Panc1 (cell line): Measurements from ENCODE around the gene SPP1. TPM values are rescaled to one million over a fixed set of nuclear protein-coding genes. Genes with fewer than 3 reads are reported as not detected.

Experiments used
- ATAC-seq: fragments of 200-7000 bp; cut with Tn5 transposase; 2 replicates; pipeline ENCODE4 v1.9.1; 2020; ENCODE audit warnings: mild to moderate bottlenecking, moderate library complexity
- BruUV-seq: library from RNA; stranded (reverse); fragments of 400-500 nt; replicated peaks from 2 replicates; lab custom pipeline; 2021; lab: Mats Ljungman, UMichigan
- CTCF ChIA-PET: fragments of 300-600 bp; sonication (Branson Sonifier 250); formaldehyde crosslinking; loops from one replicate; lab custom pipeline; 2022; ENCODE audit warnings: antibody characterized with exemption; lab: Charles Lee
- POLR2A ChIA-PET: fragments of 300-600 bp; sonication (Branson Sonifier 250); formaldehyde crosslinking; loops from one replicate; lab custom pipeline; 2022; ENCODE audit warnings: antibody characterized with exemption; lab: Charles Lee
- DNase-seq: peaks from one replicate; pipeline ENCODE4 v3.0.0-alpha.2; 2010; ENCODE audit warnings: low read depth, low spot score
- H3K27ac ChIP-seq: 2 replicates; pipeline ENCODE4 v1.5.1; 2011; ENCODE audit warnings: mild to moderate bottlenecking, low read length, inconsistent platforms
- H3K27me3 ChIP-seq: fragments of 200-500 bp; sonication (Bioruptor generic); 2 replicates; pipeline ENCODE4 v1.6.0; 2014; ENCODE audit warnings: low read length, inconsistent platforms; ENCODE audit not compliant: control insufficient read depth, insufficient read depth
- H3K36me3 ChIP-seq: fragments of 200-500 bp; sonication (Bioruptor generic); 2 replicates; pipeline ENCODE4 v1.5.1; 2014; ENCODE audit warnings: inconsistent platforms, mild to moderate bottlenecking, low read length, moderate library complexity; ENCODE audit not compliant: control insufficient read depth, insufficient read depth
- H3K4me1 ChIP-seq: 2 replicates; pipeline ENCODE4 v1.5.1; 2011; ENCODE audit warnings: inconsistent platforms, mild to moderate bottlenecking, low read length, moderate library complexity; ENCODE audit not compliant: control insufficient read depth, insufficient read depth
- H3K4me3 ChIP-seq, 2 experiments: 2 replicates each; pipeline ENCODE4 v1.5.1; 2011 to 2012; ENCODE audit warnings: low read depth in 2 of 2, low read length in 2 of 2, mild to moderate bottlenecking in 2 of 2, inconsistent platforms in 1 of 2, moderate library complexity in 1 of 2
- H3K9me3 ChIP-seq: fragments of 200-500 bp; sonication (Bioruptor generic); 2 replicates; pipeline ENCODE4 v1.5.1; 2014; ENCODE audit warnings: low read depth, mild to moderate bottlenecking, inconsistent platforms, low read length, moderate library complexity; ENCODE audit not compliant: control insufficient read depth, insufficient read depth
- POLR2AphosphoS5 ChIP-seq: IDR thresholded peaks from 2 replicates; pipeline ENCODE4 v1.6.1; 2012; ENCODE audit warnings: mild to moderate bottlenecking, low read depth, low read length, moderate library complexity
- REST ChIP-seq, 2 experiments: IDR thresholded peaks; 2 replicates each; pipeline ENCODE4 v1.6.1; 2011 to 2012; ENCODE audit warnings: low read depth in 2 of 2, control low read depth in 1 of 2, low read length in 1 of 2, mild to moderate bottlenecking in 1 of 2, moderate library complexity in 1 of 2; ENCODE audit not compliant: insufficient read depth in 1 of 2
- SIN3A ChIP-seq: IDR thresholded peaks from 2 replicates; pipeline ENCODE4 v1.6.1; 2012; ENCODE audit warnings: low read depth, mild to moderate bottlenecking, low read length, moderate library complexity, borderline replicate concordance; ENCODE audit not compliant: insufficient read depth
- TCF7L2 ChIP-seq: IDR thresholded peaks from 2 replicates; pipeline ENCODE4 v1.6.1; 2011; ENCODE audit warnings: mild to moderate bottlenecking, low read depth, low read length, inconsistent platforms
- in situ Hi-C: cut with HindIII; loops from 2 replicates; pipeline ENCODE4 v1.10.0; 2016; ENCODE audit warnings: low sequenced_read_pairs, low pct_unique_long_range_greater_than_20kb
- intact Hi-C: fragments of 100-400 bp; cut with micrococcal nuclease; formaldehyde crosslinking; loops from one replicate; pipeline ENCODE4 v1.10.0; 2022; ENCODE audit not compliant: unreplicated experiment
- total RNA-seq: library from RNA; stranded (reverse); gene quantifications from one replicate; pipeline ENCODE4 v1.2.1, GENCODE V29; 2021; ENCODE audit not compliant: unreplicated experiment
- TF ChIP-seq, protein P1 (sequence below): fragments of 450-650 bp; IDR thresholded peaks from 2 replicates; pipeline ENCODE4 v1.5.1; 2017; ENCODE audit warnings: mild to moderate bottlenecking

The SPP1 gene
- total RNA-seq, 1 experiment from 2014 or later: 1.6 TPM

DNA sequence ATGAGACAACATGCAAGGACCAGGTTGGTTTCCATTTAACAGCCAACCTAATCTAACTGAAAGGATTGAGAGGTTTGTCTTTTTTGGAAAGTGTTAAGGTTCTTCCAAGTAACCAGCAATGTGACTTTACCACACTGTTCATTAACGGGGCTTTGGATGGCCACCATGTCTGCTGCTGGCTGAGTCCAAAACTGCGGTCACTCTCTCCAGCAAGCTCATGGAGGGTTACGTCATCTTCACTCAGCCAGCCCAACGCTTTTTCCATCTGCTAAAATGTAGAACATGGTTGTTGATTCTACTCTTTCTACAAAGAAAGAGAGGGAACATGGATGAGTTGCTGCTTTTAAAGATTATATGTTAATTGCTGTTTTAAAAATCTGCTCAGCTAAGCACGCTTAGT, 43.0 kb downstream of the SPP1 start:
- H3K36me3 ChIP-seq: no peaks in the 10 kb centered on the region; the same call in 1 of the 2 replicates
- intact Hi-C loops: no loop called here
- in situ Hi-C loops: no loop called here
- H3K27ac ChIP-seq: no peak overlapping the region
- no peak for ATAC-seq
- no TSS peak for BruUV-seq
- TF ChIP-seq TCF7L2 (no peak), SIN3A (no peak), REST (IDR thresholded peaks at IDR 0.05; ENCODE audit: insufficient read depth in 1 of 2, low read depth in 2 of 2, low read length in 1 of 2) (no peak), POLR2AphosphoS5 (no peak)
- TF ChIP-seq, protein P1, sequence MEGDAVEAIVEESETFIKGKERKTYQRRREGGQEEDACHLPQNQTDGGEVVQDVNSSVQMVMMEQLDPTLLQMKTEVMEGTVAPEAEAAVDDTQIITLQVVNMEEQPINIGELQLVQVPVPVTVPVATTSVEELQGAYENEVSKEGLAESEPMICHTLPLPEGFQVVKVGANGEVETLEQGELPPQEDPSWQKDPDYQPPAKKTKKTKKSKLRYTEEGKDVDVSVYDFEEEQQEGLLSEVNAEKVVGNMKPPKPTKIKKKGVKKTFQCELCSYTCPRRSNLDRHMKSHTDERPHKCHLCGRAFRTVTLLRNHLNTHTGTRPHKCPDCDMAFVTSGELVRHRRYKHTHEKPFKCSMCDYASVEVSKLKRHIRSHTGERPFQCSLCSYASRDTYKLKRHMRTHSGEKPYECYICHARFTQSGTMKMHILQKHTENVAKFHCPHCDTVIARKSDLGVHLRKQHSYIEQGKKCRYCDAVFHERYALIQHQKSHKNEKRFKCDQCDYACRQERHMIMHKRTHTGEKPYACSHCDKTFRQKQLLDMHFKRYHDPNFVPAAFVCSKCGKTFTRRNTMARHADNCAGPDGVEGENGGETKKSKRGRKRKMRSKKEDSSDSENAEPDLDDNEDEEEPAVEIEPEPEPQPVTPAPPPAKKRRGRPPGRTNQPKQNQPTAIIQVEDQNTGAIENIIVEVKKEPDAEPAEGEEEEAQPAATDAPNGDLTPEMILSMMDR: no peak
- H3K4me3 ChIP-seq: no peak overlapping the region
- H3K9me3 ChIP-seq: no peaks in the 10 kb centered on the region
- H3K4me1 ChIP-seq: peaks cover 6% of the 10 kb centered on the region
- H3K27me3 ChIP-seq: no peaks in the 10 kb centered on the region
- ChIA-PET CTCF (no interaction called here), POLR2A (no interaction called here)
- DNase-seq: no peak

GRCh38 chr4:88021824-88022223, 46.3 kb downstream of the SPP1 start:
- POLR2A ChIA-PET: no interaction called here

More at GRCh38 chr4:88021824-88022223, 46.3 kb downstream of the SPP1 start:
- Histone ChIP-seq H3K36me3 (no peaks in the 10 kb centered on the region; the same call in 1 of the 2 replicates), H3K27me3 (no peaks in the 10 kb centered on the region), H3K9me3 (no peaks in the 10 kb centered on the region), H3K4me3 (no peak overlapping the region), H3K27ac (no peak overlapping the region), H3K4me1 (peaks cover 6% of the 10 kb centered on the region)
- BruUV-seq: no TSS peak
- ATAC-seq: no peak
- TF ChIP-seq TCF7L2 (no peak), SIN3A (no peak), POLR2AphosphoS5 (no peak), REST (IDR thresholded peaks at IDR 0.05; ENCODE audit: insufficient read depth in 1 of 2, low read depth in 2 of 2, low read length in 1 of 2) (no peak)
- TF ChIP-seq, protein P1: no peak
- in situ Hi-C loops (no loop called here), intact Hi-C loops (no loop called here)
- CTCF ChIA-PET: no interaction called here
- DNase-seq: no peak
